HUES48 (cell line): ENCODE measurements around the gene OR51V1.

Experiments used
- H3K27ac ChIP-seq: one replicate; pipeline ENCODE4 v1.7.0; 2013; ENCODE audit warnings: low read depth, low read length, inconsistent platforms
- H3K27me3 ChIP-seq: 2 replicates; pipeline ENCODE4 v1.6.1; 2013; ENCODE audit warnings: mild to moderate bottlenecking, low read length; ENCODE audit not compliant: control insufficient read depth, insufficient read depth
- H3K36me3 ChIP-seq: 2 replicates; pipeline ENCODE4 v1.6.1; 2013; ENCODE audit warnings: low read length; ENCODE audit not compliant: control insufficient read depth, insufficient read depth
- H3K4me1 ChIP-seq: 2 replicates; pipeline ENCODE4 v1.6.1; 2013; ENCODE audit warnings: mild to moderate bottlenecking, low read length; ENCODE audit not compliant: control insufficient read depth, insufficient read depth
- H3K4me3 ChIP-seq: 2 replicates; pipeline ENCODE4 v1.5.1; 2013; ENCODE audit warnings: mild to moderate bottlenecking, low read depth, low read length
- H3K9ac ChIP-seq: 2 replicates; pipeline ENCODE4 v1.6.1; 2013; ENCODE audit warnings: mild to moderate bottlenecking, low read depth, low read length, moderate library complexity
- H3K9me3 ChIP-seq: 2 replicates; pipeline ENCODE4 v1.6.1; 2013; ENCODE audit warnings: low read length; ENCODE audit not compliant: control insufficient read depth, insufficient read depth

The OR51V1 gene

DNA sequence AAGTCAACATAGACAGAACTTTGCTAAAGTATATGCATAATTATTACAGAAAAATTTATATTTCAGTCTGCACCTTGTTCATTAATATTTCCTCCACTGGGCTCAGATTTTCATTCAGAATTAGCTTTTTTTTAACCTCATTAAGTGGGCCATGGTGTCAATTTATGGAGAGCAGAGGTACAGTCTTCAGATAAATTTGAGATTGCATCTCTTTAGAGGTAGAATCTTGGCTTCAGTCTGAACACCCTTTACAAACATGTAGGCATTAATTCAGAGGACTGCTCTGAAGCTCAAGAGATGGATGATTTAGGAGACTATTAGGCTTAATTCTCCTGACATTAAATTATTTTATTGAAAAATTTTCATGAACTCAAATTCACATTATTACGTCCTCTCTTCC is 29.8 kb upstream of the OR51V1 start:
- no peaks in the 10 kb centered on the region for H3K27me3 ChIP-seq
- no peak overlapping the region for H3K9ac ChIP-seq
- H3K36me3 ChIP-seq: no peaks in the 10 kb centered on the region
- no peak overlapping the region for H3K4me3 ChIP-seq
- no peak overlapping the region for H3K27ac ChIP-seq
- H3K4me1 ChIP-seq: no peaks in the 10 kb centered on the region
- H3K9me3 ChIP-seq: no peaks in the 10 kb centered on the region

DNA sequence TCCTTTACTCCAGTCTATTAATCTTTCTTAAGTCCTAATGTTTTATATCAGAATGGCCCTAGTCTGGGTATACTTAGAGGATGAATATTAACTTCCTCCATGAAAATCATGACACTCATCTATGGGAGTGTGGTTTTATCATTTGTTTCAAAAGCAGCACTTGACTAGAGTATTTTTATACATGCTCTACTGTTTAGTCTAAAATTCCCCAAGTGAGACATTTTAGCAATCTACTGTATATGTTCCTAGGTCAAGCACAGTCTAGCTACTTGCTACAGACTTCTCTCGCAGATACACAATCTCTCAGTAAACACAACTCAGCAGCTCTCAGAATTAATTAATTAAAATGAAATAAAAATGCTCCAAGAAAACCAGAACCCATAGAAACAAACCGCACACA is 29.3 kb upstream of the OR51V1 start:
- H3K36me3 ChIP-seq: no peaks in the 10 kb centered on the region
- H3K9ac ChIP-seq: no peak overlapping the region
- no peaks in the 10 kb centered on the region for H3K4me1 ChIP-seq
- no peaks in the 10 kb centered on the region for H3K27me3 ChIP-seq
- H3K27ac ChIP-seq: no peak overlapping the region
- no peaks in the 10 kb centered on the region for H3K9me3 ChIP-seq
- no peak overlapping the region for H3K4me3 ChIP-seq

DNA sequence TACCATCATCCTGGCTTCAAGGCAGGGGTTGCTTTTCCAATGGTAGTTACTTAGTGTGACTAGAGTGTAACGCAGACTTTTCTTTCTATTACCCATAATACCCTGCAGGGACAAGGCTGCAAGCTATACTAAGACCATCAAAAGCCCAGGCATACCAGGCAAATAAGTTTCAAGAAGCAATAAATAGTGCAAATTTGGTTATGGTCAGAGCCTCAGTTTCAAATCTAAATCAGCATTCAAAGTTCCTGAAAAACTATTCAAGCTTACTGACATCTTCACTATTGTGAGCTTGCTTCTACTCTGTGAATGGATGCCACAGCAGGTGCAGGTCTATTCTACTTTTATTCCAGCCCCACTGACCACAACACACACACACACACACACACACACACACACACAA is 28.9 kb upstream of the OR51V1 start:
- Histone ChIP-seq H3K9me3 (no peaks in the 10 kb centered on the region), H3K27ac (no peak overlapping the region), H3K27me3 (no peaks in the 10 kb centered on the region), H3K36me3 (no peaks in the 10 kb centered on the region), H3K4me1 (no peaks in the 10 kb centered on the region), H3K4me3 (no peak overlapping the region), H3K9ac (no peak overlapping the region)

DNA sequence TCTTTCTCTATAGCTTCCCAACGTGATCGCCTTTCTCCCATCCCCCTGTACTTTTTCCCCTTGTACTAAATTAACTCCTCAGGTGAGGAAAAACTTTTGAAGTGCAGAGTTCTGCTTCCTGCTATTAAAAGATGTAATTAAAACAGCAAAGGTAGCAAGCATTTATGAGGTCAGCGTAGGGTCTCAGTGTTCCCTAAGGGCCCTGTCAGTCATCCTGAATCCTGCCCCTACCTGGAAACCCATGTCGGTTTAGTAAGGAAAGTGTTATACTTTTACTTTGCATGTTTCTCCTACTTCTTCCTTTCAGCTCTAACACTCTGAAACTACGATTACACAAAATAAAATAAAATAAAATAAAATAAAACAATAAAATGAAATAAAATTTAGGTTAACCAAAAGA is 27.6 kb upstream of the OR51V1 start:
- Histone ChIP-seq H3K27ac (no peak overlapping the region), H3K9me3 (no peaks in the 10 kb centered on the region), H3K27me3 (no peaks in the 10 kb centered on the region), H3K4me3 (no peak overlapping the region), H3K36me3 (no peaks in the 10 kb centered on the region), H3K9ac (no peak overlapping the region), H3K4me1 (no peaks in the 10 kb centered on the region)

DNA sequence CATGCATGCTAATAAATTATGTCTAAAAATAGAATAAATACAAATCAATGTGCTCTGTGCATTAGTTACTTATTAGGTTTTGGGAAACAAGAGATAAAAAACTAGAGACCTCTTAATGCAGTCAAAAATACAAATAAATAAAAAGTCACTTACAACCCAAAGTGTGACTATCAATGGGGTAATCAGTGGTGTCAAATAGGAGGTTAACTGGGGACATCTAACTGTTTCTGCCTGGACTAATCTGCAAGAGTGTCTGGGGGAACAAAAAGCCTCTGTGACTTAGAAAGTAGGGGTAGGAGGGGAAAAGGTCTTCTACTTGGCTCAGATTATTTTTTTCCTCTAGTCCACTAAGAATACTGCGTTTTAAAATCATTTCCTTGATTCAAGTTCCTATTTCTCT is 27.2 kb upstream of the OR51V1 start:
- no peak overlapping the region for H3K4me3 ChIP-seq
- no peak overlapping the region for H3K9ac ChIP-seq
- H3K27me3 ChIP-seq: no peaks in the 10 kb centered on the region
- no peaks in the 10 kb centered on the region for H3K36me3 ChIP-seq
- peaks cover under 1% of the 10 kb centered on the region; the same call in 1 of the 2 replicates for H3K9me3 ChIP-seq
- no peaks in the 10 kb centered on the region for H3K4me1 ChIP-seq
- H3K27ac ChIP-seq: no peak overlapping the region

DNA sequence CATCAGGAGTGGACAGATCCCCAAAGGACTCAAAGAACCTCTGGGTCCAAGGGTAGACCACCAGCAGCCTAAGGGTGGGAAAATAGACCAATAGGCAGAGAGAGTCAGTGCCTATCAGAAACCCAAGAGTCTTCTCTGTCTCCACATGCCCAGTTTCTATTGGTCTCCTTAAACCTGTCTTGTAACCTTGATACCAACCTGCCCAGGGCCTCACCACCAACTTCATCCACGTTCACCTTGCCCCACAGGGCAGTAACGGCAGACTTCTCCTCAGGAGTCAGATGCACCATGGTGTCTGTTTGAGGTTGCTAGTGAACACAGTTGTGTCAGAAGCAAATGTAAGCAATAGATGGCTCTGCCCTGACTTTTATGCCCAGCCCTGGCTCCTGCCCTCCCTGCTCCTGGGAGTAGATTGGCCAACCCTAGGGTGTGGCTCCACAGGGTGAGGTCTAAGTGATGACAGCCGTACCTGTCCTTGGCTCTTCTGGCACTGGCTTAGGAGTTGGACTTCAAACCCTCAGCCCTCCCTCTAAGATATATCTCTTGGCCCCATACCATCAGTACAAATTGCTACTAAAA is 26.3 kb upstream of the OR51V1 start, which contains the start of gene HBB:
Gene HBB (minus strand): TSS at position 340 of the 579 bp plus-strand sequence. CDS start 50 bp downstream, at position 290.
- H3K4me1 ChIP-seq: no peaks in the 10 kb centered on the region
- H3K9ac ChIP-seq: no peak within 1 kb of the TSS
- H3K36me3 ChIP-seq: no peaks in the 10 kb centered on the region
- H3K27ac ChIP-seq: no peak within 1 kb of the TSS
- H3K4me3 ChIP-seq: no peak within 1 kb of the TSS
- peaks cover 7% of the 10 kb centered on the region for H3K9me3 ChIP-seq
- no peaks in the 10 kb centered on the region for H3K27me3 ChIP-seq

- H3K4me1 ChIP-seq: no peaks in the 10 kb centered on the region
Observed at GRCh38 chr11:5225480-5225871, 25.0 kb upstream of the OR51V1 start.

GRCh38 chr11:5224538-5225479 is 24.3 kb upstream of the OR51V1 start:
- Histone ChIP-seq H3K9ac (no peak overlapping the region), H3K27me3 (no peaks in the 10 kb centered on the region), H3K4me3 (no peak overlapping the region), H3K27ac (no peak overlapping the region), H3K36me3 (no peaks in the 10 kb centered on the region), H3K4me1 (no peaks in the 10 kb centered on the region), H3K9me3 (peaks cover 7% of the 10 kb centered on the region)

More at GRCh38 chr11:5225480-5225871, 25.0 kb upstream of the OR51V1 start:
- H3K4me3 ChIP-seq: no peak overlapping the region
- H3K9ac ChIP-seq: no peak overlapping the region
- no peak overlapping the region for H3K27ac ChIP-seq
- no peaks in the 10 kb centered on the region for H3K27me3 ChIP-seq
- H3K36me3 ChIP-seq: no peaks in the 10 kb centered on the region
- peaks cover 7% of the 10 kb centered on the region for H3K9me3 ChIP-seq

DNA sequence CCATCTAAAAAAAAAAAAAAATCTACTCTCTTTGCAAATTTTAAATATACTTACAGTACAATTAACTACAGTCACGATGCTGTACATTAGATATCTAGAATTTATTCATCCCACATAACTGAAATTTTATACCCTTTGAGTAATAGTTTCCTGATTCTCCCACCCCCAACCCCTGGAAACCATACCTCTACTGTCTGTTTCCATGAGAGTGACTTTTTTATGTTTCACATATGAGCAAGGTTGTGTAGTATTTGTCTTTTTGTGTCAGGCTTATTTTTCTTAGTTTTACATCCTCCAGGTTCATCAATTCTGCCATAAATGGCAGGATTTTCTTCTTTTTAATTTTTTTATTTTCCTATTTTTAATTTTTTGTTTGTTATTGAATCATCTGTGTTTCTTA is 23.2 kb upstream of the OR51V1 start:
- H3K9ac ChIP-seq: no peak overlapping the region
- no peak overlapping the region for H3K27ac ChIP-seq
- H3K9me3 ChIP-seq: peaks cover 7% of the 10 kb centered on the region
- no peak overlapping the region for H3K4me3 ChIP-seq
- H3K27me3 ChIP-seq: no peaks in the 10 kb centered on the region
- H3K4me1 ChIP-seq: no peaks in the 10 kb centered on the region
- no peaks in the 10 kb centered on the region for H3K36me3 ChIP-seq

DNA sequence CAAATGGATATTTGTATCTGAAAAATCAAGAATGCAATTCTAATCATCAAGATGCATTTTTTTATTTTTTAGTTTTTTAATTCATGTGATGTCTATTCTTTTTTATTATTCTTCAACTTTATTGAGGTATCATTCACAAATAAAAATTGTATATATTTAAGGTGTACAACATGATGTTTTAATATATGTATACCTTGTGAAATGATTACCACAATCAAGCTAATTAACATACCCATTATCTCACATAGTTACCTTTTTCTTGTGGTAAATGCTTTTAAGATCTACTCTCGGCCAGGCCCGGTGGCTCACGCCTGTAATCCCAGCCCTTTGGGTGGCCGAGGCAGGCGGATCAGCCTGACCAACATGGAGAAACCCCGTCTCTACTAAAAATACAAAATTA is 22.7 kb upstream of the OR51V1 start:
- Histone ChIP-seq H3K36me3 (no peaks in the 10 kb centered on the region), H3K9me3 (peaks cover 7% of the 10 kb centered on the region), H3K9ac (no peak overlapping the region), H3K4me1 (no peaks in the 10 kb centered on the region), H3K27me3 (no peaks in the 10 kb centered on the region), H3K27ac (no peak overlapping the region), H3K4me3 (no peak overlapping the region)

DNA sequence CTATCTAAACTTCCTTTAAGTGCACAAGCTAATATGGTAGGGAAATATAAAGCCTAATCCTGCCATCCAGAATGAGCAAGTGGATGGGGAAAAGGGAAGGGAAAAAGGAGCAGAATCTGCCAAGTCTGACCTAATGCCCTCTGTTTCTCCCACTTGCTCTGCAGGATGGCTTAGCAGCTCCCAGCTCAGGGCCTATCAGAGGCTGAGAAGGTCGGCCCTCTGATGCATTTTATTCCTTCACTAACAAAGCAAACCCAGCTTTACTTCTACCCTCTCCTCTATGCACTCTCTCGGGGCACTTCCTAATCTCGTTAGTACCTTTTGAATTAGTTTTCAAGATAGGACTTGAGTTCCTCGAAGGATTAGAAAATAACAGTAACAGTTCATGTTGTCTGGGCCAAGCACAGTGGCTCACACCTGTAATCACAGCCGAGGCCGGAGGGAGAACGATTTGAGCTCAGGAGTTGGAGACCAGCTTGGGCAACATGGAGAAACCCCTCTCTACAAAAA is 9.9 kb upstream of the OR51V1 start:
- H3K4me1 ChIP-seq: no peaks in the 10 kb centered on the region; the same call in 1 of the 2 replicates
- no peak overlapping the region for H3K4me3 ChIP-seq
- H3K9me3 ChIP-seq: no peaks in the 10 kb centered on the region
- no peak overlapping the region for H3K27ac ChIP-seq
- no peaks in the 10 kb centered on the region for H3K27me3 ChIP-seq
- no peaks in the 10 kb centered on the region for H3K36me3 ChIP-seq
- H3K9ac ChIP-seq: no peak overlapping the region
